NCI-H1092 (cell line): Measurements from ENCODE around the gene TMCC3.
"Not testable (repeated sequence)": the region's sequence is repeated elsewhere in the genome, so short reads cannot be mapped to it uniquely, and the experiment has no call there.

ENCODE experiments used
- DNase-seq: peaks from one replicate; lab custom pipeline; 2025; lab: John Stamatoyannopoulos, UW

Gene TMCC3

DNA sequence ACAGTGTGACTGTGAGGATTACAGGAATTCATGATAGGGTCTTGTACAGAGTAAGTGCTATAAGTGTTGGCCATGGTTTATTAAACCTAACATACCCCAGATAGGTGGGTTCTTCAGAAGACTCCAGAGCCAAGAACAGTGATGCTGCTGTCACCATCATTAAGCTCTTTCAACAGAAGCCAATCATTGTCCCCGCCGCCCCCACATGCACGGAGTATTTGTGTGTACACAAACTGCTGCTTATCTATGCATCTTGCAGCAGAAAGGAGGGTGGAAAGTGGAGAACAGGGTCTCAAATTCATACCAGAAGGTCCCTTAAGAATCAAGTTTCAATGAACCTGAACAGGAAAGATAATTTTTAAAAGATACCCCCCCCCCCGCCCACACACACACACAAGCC lies 51.2 kb downstream of the TMCC3 start:
- no peak for DNase-seq

DNA sequence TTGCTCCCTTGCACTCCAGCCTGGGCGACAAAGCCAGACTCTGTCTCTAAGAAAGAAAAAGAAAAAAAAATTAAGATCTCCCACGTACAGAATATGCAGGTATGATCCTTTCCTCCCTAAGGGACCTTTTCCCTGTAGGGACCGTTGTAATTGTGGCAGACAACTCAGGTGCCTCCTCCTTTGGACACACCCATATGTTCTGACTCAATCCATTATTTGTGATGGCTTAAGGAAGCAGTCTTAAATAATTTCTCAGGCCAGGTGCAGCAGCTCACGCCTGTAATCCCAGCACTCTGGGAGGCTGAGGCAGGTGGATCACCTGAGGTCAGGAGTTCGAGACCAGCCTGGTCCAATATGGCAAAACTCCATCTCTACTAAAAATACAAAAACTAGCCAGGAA lies 53.1 kb downstream of the TMCC3 start:
- DNase-seq, result no peak

GRCh38 chr12:94596596-94596995 lies 53.8 kb downstream of the TMCC3 start:
- DNase-seq, result peak; percentile 75

DNA sequence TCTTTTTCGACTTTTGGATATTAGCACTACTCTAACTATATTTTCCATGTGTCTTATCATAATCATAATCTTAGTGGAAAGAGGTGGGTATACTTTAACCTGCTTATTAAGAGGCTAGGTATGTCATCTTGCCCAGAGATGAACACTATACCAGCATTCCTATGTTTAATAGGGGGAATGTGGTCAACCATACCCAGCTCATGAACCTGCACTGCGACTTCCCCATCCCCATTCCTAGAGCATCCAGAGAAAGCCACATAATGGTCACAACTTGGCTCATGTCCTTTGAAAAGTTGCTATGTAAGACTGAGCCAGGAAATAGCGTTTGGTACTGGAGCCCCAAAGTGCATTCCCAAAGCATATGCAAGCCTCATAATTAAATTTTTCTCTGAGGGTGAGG lies 55.2 kb downstream of the TMCC3 start:
- no peak for DNase-seq

DNA sequence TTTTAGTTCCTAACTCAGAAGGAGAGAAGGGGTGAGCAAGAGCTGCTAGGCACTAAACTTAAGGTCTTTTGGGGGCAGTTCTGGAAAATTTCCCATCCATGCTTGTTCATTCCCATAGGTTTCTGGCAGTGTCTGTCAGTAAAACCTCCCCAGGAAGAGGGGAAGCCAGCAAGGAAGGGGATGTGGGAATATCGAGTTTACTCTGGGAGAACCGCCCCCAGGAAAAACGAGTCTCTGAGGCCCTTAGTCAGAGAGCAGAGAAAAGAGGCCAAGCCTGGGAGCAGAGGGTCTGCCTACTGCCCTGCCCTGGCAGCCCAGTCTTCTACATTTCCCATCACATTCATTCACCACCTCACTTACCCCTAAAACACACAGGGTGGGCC lies 55.9 kb downstream of the TMCC3 start:
- DNase-seq, result no peak

- DNase-seq, result no peak
Measured at GRCh38 chr12:94593822-94594442, 56.4 kb downstream of the TMCC3 start.

DNA sequence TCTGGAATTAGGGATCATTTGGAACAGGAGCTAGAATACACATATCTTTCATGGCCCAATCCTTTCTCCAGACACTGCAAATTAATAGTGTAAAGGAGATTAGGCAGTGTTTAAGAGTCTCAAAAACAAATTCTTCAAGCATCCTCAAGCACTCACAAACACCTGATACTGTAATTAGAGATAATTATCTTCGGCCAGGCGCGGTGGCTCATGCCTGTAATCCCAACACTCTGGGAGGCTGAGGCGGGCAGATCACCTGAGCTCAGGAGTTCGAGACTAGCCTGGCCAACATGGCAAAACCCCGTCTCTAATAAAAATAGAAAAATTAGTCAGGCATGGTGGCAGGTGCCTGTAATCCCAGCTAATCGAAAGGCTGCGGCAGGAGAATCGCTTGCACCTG lies 57.6 kb downstream of the TMCC3 start:
- not testable (repeated sequence) for DNase-seq

DNA sequence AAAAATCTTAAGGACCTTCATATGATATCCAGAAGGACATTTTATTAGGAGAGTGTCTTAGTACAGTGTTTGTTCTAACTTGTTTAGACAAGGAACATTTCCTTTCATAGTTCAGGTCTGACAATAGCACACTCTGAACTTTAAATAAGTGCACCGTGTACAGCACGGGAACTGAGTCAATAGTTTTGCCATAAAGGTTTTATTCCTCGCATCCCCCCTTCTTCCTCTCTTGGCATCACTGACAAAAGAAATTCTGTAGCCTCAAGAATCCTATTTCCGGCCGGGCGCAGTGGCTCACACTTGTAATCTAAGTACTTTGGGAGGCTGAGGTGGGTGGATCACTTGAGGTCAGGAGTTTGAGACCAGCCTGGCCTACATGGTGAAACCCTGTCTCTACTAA lies 58.3 kb downstream of the TMCC3 start:
- no peak for DNase-seq

- no peak for DNase-seq
Measured at GRCh38 chr12:94590428-94590827, 59.9 kb downstream of the TMCC3 start.

DNA sequence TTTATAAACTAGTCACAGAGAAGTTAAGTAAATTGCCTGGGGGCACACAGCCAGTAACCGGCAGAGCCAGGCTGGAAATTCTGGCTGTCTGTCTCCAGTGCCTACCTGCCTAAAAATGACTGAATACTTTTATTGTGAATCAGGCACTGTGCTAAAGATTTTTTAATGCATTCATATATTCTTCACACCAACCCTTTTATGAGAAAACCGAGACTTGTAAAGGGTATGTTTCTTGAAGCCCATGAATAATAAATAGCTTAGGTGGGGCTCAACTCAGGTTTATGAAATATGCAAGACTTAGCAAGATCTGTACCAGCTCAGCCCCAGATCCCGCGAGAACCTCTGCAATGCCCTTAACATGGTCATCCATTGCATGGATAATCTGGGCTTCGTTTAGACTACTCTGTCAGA lies 60.8 kb downstream of the TMCC3 start:
- no peak for DNase-seq

GRCh38 chr12:94588346-94588745 lies 62.0 kb downstream of the TMCC3 start:
- DNase-seq, result no peak

DNA sequence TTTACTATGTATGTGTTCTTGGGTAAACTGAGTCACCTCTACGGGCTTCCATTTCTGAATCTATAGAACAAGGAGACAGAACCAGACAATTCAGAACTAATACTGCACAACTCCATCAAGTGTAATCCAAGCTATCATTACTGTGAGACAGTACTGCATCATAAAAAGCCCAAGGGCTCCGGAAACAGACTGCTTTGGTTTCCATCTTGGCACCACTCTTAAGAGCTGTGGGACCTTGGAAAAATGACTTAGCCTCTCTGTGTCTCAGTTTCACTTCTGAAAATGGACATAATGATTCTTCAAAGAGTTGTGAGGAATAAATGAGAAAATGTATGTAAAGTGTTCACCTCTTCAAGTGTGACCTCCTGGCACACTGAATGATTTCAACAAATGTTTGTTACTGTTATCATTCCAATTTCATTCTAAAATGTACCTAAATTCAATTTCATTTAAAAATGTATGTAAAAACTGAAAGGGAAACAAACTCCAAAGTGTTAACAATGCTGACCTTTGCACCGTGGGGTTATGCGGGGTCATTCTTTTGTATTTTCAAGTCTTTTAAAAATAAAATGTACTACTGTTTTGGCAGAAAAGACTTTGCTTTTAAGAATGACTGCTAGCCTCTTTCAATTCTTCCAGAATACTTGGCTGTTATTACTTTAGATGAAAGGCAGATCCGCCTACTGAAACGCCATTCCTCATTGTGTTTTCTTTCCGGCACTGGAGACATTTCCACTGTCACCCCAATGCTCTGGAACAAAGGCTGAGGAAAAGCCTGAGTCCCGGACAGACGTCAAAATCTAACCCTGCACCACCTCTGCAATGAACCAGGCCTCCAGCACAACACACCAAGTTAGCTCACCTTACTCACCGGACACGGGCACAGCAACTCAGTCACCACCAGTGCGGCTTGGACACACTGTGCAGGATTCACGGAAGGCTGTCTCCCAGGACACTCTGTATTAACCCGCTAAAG lies 62.8 kb downstream of the TMCC3 start:
- DNase-seq, result no peak

DNA sequence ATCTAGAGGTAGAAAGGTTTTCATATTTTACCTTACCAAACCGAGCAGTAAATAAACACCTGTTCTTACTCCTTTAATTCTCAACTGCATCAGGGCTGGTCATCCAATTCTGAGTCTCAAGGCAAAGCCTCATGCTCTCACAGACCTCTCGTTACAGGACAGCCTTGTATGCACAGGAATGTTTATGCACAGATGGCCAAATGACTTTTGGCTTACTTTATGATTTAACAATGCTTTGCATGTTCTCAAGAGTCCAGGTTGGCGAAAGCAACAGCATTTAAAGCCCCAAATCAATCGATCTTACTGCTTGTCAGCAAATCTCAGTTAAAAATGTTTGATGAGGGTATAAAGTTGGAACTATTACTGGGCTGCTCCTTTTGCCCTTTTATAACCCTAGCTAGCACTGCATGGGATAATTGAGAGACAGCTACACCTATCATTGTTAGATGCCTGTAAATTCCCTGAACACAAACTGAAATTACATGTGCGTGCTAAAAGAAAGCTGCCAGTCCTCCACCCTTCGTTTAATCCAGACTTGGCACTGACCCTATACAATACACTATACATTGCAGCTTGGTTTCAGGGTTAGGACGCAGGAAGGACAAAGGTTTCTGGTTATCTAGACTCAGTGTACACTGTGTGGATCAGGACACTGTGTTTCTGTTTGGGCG lies 63.6 kb downstream of the TMCC3 start:
- no peak for DNase-seq

DNA sequence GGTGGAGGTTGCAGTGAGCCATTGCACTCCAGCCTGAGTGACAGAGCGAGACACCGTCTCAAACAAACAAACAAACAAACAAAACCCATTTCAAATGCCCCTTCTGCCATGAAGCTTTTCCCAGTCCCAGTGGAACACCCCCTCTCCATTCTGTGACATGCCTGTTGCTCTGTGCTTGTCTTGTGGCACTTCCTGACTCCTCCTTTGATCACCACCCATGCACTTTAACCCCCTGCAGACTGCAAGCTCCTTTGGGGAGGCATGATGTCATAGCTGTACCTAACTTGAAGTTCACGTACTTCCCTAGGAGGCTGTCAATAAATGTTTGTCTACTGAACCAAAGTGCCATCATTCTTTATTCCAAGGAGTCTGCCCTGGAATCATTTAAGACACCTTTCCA lies 64.7 kb downstream of the TMCC3 start:
- DNase-seq, result no peak

DNA sequence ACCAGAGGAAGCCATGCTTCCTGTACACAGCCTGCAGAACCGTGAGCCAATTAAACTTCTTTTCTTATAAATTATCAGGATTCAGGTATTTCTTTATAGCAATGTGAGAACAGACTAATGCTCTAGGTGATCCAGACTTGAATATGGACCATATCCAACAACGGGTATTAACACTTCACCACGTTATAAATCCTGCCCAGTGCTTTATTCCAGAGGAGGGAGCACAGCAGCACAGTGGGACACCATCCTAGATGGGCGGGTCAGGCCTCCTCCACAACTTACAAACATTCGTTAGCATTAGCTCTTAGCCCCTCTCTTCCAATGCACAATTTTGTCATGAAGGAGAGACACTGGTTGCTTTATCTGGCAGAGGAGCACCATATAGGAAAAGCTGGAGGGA lies 66.0 kb downstream of the TMCC3 start:
- no peak for DNase-seq

GRCh38 chr12:94582591-94582990 lies 67.8 kb downstream of the TMCC3 start:
- DNase-seq, result no peak

DNA sequence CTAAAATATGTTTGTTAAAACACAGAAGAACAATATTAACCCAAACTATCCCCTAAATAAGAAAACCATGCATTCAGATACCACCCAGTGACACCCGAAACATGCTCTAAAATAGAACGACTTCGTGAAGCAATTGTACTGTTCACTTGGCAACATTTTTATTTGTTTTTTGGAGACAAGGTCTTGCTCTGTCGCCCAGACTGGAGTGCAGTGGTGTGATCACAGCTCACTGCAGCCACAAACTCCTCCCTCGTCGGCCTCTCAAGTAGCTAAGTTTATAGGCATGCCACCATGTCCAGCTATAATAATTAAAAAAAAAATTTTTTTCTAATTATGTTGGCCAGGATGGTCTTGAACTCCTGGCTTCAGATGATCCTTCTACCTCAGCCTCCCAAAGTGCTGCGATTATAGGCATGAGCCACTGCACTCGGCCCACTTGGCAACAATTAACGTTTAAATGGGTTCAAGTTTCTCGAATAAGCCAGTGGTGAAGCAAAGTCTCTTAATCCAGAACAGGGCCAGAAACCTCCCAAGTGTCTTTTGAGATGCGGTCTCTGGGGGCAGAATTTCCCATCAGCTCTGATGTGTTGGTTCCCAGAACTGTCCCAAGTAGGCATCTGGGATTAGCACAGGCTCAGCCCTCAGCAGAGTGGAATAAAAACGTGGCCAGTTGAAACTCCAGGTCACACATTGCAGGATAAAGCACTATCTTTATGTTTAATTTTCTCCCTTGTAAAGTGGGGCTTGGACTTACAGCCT lies 74.5 kb downstream of the TMCC3 start:
- DNase-seq, result no peak

GRCh38 chr12:94575024-94575423 lies 75.3 kb downstream of the TMCC3 start:
- DNase-seq, result no peak

GRCh38 chr12:94571556-94571955 lies 78.8 kb downstream of the TMCC3 start:
- DNase-seq, result no peak

GRCh38 chr12:94570161-94570560 lies 80.2 kb downstream of the TMCC3 start:
- no peak for DNase-seq

DNA sequence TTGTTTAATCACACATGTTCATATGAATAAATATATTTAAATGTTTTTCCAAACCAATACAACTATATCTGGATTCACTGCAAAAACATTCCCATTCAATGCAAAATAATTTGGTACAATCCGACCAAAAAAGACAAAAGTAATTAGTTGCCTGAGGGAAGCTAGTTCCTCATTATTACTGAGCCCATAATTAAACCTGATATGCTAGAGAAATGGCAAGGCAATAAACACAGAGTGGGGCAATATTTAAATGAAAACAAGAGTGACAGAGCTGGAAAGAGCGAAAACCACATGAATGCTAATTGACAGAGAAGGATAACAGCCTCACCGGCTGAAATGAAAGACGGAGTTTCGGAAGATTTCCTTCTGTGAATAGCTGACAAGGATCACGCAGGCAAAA lies 82.6 kb downstream of the TMCC3 start:
- DNase-seq, result no peak

DNA sequence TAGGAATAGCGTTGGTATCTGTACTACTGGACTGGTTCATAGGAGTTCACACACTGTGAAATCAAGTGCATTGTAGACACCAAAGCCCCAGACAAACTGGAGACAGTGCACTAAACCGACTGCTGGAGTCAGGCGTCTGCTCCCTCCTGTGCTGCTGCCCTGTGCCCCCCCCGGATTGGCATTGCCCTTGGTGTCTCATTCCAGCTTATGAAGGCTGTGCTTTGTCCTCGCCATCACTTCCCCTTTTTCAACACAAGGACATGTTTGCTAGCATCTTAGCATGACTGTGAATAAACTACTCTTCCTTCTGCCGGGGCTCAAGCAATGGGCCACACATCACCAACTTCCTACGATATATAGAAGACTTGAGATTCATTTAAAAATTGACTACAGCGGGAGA lies 84.0 kb downstream of the TMCC3 start:
- DNase-seq, result no peak
